Forelimb muscle (tissue), 1 donor: Measurements from ENCODE around the gene PTPRR. TPM values are rescaled to one million over a fixed set of nuclear protein-coding genes. Genes with fewer than 3 reads are reported as not detected.

Source experiments
- DNase-seq: peaks from one replicate; pipeline ENCODE4 v3.0.0-alpha.2; 2013; ENCODE audit warnings: low read depth
- polyA plus RNA-seq: library from polyadenylated mRNA; unstranded; fragments of 120-200 nt; gene quantifications from one replicate; pipeline ENCODE4 v1.2.1, GENCODE V29; 2013; ENCODE audit not compliant: insufficient read length

The PTPRR gene
- polyA plus RNA-seq, 1 donor: 0.67 TPM

DNA sequence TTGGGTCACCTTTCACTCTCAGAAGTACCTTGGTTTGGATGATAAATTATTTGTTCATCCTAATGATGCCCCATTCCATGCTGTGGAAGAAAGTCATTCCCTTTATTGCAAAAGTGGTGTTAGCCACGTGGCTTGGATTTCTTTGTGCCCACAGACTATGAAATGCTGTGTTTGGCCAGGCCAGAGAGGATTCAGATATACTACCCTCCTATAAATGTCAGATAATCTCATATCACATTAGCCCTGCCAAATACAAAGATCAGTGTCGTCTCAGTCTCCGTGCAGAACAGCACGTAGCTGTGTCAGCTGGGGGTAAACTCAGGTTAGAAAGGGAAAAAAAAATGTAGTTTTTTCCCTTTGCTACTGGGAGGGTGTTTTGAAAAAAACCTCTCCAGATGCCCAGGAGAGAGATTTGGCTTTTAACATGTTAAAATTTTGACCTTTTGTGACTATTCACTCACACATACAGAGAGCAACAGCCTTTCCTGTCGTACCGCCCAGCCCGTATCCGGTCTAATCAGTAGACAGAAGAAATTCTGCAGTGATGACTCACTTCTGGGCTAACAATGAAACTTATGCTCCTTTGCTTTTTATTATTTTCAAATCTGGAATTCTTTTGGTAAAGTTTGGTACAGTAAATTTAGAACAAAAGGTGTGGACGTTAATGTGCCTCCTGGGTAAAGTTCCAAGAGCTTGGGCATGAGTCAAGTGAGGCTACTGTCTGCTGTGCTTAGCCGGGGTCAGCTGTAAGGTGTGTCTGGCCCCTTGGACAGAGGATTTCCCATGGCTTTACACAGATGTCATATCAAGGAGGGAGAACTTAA lies 274.8 kb downstream of the PTPRR start:
- DNase-seq: no peak

DNA sequence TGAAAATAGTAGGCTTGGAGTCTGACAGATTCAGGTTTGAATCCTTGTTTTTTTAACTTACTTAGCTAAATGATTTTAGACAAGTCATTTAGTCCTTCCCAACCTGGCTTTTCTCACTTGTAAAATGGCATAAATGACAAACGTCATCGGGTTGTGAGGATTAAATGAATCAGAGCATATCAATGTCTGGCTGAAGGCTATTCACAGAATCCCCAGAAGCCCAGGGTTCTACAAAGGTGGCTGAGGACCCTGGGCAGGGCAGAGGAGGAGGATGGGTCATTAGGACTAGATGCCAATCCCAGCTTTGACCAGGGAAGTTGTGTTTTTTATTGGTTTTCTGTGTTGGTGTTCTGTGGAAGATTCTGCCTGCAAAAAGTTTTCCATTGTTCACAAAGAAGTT lies 275.7 kb downstream of the PTPRR start:
- DNase-seq: no peak

DNA sequence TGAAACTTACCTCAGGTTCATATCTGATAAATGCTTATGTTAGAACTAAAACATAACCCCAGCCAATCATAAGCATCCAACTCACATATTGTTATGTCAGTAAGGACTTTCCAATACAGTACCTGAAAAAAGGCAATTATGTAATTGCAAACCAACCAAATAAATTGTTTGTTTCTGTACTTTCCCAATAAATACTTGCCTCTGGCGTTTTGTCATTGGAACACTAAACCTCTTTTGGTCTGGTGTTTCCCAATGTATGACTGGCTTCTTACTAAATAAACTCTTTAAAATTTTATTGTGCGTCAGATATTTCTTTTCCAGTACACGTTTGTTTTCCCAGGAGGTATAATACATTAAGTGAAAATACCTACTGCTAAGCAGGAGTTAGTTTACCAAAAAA lies 276.6 kb downstream of the PTPRR start:
- no peak for DNase-seq

DNA sequence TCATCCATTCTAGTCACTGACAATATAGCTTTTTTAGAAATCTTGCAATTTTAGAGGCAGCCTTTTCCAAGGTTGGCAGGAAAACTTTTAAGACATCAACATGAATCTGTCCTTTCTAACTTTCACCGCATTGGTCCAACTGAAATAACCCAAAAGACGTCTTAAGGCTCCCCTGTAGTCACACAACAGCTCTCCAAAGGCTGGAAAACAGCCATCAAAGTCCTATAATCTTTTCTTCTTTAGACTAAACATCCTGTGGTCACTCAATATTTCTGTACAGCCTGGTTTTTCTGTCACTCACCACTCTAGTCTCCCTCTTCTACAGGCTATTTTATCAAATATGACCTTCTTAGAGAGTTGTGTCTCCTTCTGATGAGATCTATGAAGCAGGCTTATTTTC lies 278.8 kb downstream of the PTPRR start:
- no peak for DNase-seq

DNA sequence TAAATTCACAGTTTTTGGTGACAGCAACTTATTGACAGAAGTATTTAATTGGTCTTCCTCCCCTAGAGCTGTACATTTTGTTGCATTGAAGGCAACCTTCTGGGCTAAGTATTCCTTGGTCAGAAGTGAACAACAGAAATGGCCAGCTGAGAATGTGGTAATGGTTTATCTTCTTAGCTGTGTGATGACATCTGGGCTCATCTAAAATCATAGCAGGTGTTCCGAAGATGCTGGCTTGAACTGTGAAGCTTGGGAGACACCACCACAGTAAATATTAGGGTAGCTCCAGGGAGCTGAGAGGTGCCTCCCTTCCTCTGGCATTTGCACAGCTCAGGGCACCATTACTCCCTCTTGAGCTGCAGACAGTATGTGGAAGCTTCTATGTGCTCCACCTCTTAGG lies 279.6 kb downstream of the PTPRR start:
- no peak for DNase-seq

DNA sequence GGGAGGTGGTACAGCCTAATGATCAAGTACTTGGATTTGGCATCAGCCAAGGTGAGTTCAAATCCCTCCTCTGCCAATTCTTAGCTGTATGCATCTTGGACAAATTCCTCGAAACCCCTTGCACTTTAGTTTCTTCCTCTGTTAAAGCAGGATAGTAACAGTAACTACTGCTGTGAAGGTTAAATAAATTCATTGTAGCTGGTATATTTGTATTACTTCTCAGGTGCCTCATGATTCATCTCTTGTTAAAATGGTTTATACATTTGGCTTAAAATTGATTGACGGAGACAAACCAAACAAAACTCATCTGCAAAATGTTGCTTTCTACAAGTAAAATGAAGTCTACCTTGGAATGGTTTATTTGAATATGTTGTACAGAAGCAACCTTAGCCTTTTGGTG lies 281.0 kb downstream of the PTPRR start:
- no peak for DNase-seq

DNA sequence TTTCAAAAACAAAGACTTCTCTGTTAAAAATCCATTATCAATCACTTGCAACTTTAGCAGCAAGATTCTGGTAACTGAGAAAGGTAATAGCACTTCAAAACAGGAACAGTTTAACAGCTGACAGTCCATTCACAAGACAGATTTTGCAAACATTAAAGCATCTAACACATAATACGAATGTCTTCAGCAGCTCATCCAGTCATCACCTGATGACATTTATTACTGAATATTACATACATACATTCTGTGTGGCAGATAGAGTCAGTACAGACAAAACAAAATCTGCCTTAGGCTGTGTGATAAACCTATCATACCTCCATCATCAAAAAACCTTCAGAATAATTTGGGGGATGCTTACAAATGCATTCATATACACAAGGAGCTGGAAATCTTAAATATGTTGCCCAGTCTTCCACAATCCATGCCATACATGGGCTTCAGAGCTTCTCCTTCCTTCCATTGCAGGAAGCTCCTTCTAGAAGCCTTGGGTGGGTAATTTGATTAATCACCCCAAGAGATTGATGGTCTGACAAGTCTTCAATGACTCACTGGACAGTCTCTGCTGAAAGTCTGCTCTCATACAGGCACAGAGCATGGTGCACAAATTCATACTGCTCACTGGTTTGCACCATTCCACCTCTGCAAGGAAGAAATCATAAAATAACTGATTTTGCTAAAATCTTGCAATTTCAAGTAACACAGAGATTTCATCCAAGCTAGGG lies 281.7 kb downstream of the PTPRR start:
- no peak for DNase-seq

DNA sequence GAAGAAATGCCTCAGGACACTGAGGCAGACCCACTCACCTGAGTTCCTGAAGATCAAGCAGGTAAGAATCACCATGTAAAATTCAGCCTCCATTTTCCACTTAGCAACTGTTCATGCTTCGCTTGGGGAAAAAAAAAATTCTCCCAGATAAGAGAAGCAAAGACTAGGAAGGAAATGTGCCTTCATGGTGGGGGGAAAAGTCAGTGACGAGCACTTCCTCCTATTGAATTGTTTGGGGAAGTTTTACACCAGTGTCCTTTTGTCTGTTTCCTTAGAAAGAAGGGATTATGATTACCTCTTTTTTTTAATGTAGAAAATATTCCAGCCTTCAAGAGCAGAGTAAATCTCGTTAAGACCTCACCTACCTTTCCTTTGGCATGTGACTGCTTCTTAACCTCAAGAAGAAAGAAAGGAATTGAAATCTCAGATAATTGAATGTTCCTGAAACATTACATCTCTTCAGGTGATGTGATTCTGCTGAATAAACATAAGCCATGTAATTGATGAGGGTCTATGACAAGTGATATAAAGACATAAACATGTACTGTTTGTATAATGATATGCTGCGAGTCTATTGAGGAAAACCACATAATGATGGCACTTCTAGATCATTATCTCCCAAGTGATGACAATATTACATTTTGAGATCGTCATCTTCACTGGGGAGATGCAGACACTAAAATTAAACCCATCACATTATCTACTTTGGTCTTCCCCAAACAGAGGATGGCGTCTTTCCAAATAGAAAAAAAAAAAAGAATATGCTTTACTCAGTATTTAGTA lies 283.0 kb downstream of the PTPRR start, which contains the start of gene PTPRB:
Gene PTPRB (minus strand): TSS at position 127 of the 783 bp plus-strand sequence. CDS start 34 bp downstream, at position 93.
- no peak for DNase-seq

DNA sequence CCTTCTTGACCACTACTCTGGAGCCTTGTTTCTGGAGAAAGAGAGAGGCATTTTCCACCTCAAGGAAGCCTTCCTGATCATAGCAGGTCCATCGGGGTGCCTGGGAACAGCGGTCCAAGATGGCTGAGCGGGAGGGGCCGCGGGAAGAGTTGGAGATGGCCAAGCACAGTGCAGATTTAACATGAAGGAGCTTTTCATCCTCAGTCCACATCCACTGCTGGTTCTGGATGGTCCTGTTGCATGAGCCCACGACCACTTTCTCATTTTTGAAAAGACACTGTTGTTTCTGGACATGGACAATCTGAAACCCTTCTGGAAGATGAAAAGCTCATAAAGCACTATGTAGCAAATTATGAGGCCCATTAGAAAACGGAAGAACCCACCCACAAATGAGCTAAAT lies 284.8 kb downstream of the PTPRR start:
- no peak for DNase-seq

DNA sequence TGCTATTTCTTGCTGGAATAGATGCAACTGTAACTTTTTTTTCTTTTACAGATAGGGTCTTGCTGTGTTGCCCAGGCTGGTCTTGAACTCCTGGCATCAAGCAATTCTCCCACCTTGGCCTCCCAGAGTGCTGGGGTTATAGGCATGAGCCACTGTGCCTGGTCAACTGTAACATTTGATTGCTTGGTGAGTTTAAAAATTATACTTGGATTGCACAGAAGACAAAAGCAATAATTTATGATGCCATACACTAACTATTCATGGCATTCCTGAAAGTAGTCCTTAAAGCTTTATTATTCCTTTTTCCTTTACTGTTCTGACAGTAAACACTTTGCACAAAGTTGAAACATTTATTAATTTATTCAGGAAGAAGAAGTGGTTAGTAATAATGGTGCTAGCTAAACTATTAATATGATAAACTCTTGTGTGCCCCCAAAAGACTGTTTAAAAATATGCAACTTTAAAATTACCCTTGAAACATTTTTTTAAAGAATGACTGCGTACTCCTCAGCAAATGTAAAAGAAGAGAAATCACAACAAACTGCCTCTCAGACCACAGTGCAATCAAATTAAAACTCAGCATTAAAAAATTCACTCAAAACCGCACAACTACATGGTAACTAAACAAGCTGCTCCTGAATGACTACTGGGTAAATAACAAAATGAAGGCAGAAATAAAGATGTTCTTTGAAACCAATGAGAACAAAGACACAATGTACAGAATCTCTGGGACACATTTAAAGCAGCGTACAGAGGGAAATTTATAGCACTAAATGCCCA lies 291.6 kb downstream of the PTPRR start:
- no peak for DNase-seq

DNA sequence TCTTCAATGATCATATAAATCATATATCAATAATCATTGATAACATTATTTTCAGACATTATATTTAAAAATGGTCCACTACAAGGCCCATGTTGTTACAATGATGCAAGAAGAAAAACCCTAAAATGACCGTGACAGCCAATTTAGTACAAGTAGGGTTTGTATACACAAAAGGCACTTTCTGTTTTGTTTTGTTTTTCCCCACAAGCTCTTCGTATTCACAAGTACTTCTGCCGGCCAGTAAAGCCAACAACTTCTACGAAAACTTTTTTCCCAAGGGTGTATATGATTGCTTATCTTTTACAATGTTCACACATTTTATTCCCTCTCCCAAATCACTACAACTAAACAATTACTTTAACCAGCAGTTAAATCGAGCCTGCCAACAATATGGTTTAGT lies 292.9 kb downstream of the PTPRR start:
- DNase-seq: no peak

DNA sequence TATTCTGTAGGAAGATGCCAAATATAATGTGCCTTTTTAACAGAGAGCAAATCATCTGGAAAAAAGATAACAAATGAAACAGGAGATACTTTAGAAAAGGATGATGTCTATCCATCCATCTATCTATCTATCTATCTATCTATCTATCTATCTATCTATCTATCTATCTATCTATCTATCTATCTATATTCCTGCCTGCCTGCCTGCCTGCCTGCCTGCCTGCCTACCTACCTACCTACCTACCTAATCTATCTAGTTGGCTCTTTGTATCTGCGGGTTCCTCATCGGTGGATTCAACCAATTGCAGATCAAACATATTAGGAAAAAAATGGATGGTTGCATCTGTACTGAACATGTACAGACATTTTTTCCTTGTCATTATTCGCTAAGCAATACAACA lies 294.4 kb downstream of the PTPRR start:
- no peak for DNase-seq

DNA sequence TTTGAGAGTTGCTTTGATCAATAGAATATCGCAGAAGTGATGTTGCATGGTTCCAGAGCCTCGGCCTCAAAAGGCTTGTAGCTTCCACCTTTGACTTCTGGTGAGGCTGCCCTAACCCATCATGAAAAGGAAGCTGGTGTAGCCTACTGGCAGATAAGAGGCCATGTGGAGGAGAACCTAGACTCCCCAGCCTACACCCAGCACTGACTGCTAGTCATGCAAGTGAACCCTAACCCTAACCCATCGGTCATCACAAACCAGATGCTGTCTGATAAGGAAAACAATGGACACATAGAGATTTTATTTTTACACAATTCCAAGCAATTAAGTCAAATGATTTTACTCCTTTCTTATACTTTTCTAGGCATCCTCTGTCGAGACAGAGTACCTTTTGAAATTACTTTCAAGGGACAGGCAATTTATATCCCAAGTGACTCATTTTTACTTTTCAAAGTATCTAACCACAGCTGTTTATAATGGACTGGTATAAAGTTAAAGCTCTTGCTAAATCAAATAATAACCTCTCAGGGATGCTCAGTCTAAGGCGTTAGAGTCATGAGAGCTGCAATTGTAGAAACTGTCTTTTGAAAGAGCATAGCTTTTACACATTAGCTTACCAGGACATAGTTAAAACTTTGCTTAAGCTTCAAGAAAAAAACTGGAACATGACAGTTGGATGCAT lies 300.9 kb downstream of the PTPRR start:
- DNase-seq: no peak

DNA sequence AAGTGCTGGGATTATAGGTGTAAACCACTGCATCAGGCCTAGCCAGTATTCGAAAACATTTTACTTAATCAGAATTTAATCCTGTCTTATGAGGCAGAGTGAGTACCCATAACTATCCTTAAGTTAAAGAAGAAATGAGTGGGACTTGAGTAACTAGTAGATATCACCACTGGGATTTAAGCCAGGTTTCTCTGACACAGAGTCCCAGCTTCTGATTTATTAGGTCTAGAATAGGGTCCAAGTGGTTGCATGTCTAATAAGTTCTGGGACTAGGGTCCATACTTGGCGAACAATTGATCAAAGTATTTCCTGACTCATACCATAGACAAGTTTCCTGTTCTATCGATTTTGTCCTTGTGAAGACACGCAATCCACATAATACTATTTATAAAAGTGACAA lies 302.2 kb downstream of the PTPRR start:
- DNase-seq: no peak

DNA sequence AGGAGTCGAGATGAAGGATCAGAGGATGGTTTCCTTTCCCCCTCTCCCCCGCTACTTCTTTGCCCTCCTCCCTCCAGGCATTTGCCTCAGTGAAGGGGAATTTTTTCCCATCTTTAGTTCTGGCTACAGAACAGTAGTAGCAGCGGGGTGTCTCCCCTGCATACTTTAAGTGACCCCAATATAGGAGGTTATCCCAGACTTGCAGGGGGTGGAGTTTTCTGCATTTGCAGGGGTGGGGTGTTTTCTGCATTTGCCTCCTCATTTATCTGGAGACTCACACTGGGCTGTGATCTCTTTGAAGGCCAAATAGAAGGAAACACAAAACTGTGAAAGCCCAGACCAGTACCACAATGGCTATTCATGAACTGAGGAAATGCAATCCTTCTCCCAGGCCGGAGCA lies 303.1 kb downstream of the PTPRR start:
- DNase-seq: no peak

DNA sequence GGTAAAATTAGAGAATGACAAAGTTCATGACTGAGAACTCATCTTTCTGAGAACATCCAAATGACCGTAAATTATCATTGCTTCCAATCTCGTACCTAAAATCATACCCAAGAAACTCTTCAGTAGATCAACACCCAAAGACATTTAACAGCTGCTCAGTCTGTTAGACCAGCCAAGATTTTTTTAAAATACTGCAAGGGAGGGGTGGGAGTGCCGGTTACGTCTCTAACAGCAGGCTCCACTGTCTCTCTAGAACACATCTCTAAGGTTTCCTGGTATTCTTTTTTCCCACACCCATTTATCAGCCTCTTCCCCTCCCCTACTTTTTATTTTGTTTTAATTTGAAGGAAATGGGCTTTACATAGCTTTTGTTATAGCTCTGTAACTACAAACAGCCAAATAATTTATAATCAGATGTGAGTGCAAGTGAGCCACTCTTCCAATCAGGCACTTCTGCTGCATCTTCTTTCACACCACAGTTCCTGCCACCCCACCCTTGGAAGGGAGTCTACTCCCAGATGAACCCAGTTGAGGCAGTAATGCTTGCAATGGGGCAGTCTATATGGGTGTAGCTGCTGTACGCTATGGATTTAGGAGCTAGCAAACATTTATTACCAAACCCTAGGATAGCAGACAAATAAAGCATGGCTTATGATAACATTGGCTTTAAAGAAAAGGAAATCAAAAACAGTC lies 305.2 kb downstream of the PTPRR start:
- DNase-seq: no peak

DNA sequence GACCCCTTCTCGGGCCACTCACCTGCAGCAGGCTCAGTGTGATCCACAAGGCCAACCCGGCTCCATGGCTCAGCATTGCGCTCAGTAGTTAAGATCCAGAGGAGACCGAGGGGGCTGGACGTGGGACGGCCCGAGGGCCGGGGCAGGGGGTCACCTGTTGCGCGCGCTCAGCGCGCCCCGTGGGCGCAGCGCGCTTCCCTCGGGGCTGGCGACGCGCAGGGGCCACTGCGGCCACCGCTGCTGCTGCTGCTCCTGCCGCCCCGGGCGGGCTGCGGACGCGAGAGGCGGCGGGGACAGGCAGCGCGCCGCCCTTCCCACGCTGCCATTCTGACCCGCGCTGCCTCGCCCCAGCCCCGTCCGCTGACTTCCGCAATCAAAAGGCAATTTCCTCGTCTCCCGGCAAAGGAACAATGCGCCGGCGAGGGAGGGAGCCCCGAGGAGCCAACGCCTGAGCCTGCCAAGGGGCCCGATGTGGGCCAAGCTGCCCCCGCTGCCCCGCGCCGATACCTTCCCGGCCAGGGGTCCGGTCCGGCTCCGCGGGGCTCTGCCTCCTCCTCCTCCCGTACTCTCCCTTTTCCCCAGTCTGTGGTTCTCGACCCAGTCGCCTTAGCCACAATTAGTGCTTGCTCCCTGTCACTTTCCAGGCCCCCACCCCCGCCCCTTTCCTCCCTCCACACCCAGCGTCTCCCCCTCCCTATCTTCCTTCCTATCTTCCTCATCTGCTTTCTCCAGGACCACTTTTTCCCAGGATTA lies 310.6 kb downstream of the PTPRR start:
- DNase-seq: no peak

DNA sequence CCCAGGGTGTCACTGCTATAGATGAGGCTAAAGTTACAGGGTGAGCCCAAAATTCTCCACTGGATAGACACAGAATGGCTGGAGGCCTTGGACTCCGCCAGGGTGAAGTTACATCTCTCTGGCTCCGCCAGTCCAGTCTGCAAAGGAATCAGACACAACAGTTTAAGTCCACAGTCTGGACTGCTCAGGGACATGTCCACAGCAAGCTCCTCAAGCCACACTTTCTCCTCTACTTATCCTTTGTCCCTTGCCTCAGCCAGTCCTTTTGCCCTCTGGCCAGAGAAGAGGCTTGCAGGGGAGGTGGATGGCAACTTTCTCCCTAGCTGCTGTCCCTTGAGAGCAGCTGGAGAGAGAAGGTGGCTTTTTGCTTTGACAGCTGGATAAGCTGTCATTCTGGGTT lies 311.3 kb downstream of the PTPRR start:
- no peak for DNase-seq

DNA sequence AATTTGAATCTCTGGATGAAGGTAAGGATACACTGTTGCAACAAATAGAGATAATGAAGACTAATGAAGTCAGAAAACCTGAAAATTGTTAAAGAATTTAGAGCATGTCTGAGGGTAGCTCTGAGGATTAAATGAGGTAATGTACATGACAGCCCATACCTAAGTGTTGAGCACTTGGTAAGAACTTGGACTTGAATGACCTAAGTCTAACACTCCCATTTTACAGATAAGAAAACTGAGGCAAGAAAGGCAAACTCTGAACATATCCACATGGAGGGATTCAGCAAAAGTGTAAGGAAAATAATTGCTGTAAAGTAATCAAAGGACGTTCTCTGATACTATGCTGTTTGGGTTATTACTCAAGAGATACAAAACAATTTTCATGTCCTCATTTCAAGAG lies 312.4 kb downstream of the PTPRR start:
- no peak for DNase-seq

DNA sequence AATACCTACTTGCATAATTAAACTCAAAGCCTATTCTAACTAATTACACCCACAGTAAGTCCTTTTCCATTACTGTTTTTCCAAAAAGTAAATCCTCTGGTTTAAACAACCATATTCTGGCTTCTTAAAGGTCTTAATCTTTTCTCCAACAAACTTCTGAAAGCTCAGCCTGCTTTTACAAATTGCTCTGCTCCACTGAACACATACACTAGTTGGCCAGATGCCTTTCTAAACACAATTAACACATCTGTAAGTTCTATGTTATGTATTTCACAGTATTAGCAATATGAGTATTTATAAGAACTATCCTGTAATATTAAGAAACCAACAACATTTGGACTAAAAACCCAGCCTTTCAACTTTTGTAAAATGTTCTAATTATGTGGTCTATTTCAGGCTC lies 313.4 kb downstream of the PTPRR start:
- DNase-seq: no peak
